ENCODE measurements around the gene TMEM50B.
"Not testable (repeated sequence)": the region's sequence is repeated elsewhere in the genome, so short reads cannot be mapped to it uniquely, and the experiment has no call there.

Gene TMEM50B

DNA sequence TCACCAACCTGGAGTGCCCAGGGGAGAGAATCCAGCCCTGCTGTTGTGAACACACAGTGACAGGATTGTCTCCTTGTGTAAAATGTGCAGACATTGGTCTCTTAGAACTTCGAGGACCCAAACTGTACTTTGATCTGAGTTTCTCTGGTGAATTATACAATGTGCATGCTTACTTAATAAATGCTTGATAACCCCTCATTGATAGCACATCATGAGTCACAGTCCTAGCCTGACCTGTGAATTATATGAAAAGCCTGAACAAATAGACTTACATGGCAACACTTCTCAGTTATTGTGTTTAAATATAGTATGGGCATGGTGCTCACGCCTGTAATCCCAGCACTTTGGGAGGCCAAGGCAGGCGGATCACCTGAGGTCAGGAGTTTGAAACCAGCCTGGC lies 53.9 kb downstream of the TMEM50B start:
- DNase-seq, result no peak

DNA sequence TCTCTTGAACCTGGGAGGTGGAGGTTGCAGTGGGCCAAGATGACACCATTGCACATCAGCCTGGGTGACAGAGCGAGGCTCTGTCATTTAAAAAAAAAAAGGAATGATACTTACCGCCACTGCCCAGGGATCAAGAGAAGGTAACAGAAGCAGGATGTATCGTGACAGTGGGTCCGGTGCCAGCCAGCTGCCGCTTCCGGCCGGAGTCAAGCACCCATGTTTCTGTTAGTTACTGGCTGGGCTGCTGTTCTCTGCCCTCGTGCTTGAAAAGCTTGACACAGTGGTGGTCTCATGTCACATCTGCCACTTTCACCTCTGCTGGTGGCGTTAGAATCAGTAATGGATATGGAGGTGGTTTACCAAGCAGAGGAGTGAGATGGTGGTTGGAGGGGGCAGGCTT lies 55.6 kb downstream of the TMEM50B start:
- no peak for DNase-seq

DNA sequence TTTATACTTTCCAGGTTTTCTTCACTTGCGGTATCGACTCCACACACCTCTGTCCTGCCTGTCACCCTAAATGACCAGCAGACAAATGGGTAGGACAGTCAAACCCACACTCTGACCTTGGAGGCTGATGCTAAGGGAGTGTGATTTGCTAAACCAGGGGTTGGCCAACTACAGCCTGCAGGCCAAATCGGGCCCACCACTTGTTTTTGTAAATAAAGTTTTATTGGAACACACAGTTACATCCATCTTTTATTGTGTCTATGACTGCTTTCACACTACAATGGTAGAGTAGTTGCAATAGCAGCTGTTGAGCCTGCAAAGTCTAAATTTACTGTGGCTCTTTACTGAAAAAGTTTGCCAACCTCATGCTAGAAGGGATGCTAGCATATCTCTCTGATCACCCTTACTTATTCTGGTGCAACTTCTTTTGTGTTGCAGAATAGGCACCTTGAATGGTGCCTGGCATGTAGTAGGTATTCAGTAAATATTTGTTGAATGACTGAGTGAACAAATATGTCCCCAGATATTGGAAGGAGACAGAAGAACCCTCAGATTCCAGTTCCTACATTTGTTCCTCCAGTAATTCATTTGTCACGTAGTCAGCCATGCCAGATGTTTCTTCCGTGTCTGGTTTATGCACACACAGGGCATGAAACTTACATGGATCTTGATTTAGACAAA lies 57.9 kb downstream of the TMEM50B start:
- DNase-seq, result no peak

DNA sequence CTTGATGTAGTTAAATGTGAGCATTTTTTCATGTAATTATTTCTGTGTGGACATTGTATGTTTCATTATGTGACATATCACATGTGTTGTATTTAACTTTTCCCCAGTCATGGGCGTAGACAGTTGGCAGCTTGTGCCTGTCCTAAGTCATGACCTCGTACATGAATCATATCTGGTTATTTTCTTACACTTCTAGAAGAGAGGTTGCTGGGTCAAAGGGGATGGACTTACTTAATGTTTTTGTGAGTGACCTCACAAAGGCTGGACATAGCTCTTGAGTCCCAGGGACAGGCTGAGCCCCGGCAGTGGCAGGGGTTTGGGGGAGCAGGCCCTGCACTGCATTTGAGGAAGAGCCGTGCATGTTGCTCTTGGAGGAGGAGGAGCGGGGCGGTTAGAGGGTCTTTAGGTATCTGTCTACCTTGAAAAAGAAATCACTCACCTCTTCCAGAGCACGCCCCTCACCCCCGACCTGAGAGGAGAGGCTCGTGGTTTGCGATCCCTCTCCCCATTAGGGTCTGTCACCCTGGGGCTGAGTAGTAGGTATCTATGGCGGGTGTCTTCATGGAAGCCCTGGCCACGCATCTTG lies 60.1 kb downstream of the TMEM50B start:
- DNase-seq, result no peak

DNA sequence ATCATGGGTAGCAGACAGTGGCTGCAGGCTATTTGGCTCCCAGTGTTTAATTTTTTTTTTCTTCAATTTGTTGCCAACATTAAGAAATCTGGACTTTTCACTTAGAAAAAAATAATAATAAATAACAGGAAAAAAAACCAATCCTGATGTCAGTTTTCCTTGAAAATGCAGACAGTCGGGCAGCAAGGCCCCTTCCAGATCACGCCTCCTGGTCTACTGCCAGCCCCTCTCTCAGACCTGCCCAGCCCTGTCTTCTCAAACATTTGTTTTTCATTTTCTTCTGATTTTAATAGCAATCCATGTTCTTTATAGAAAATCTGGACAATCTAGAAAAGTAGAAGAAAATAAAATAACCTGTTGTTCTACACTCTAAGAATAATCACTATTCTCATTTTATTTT lies 61.1 kb downstream of the TMEM50B start:
- no peak for DNase-seq

DNA sequence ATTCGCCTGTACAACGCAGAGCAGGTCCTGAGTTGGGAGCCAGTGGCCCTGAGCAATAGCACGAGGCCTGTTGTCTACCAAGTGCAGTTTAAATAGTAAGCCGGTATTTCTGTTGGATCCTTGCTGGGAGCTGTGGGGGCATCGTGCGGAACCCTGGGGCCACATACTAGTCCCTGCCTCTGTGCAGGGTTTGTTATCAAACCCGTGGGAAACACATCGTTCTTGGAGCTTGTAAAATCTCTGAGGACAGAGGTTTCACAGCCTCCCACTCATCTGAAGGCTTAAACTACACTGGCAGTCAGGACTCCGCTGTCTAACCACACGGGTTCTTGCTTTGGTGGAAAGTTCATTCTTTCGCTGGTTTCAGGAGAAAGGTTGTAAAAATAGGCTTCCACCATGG lies 64.8 kb downstream of the TMEM50B start:
- no peak for DNase-seq

DNA sequence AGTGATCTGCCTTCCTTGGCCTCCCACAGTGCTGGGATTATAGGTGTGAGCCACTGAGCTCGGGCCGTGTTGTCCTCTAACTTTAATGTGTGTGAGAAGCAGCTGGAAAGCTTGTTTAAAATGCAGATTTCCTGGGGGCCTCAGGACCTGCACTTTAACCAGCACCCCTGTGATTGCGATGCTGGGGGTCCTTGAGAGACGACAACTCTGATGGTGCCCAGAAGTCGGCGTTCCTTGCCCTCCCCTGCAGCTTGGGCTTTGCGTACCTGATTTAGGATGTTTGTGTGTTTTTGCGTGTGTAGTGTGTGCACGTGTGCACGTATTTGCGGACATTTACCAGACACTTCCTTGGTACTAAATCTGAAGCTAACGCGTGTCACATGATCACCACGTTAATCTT lies 65.7 kb downstream of the TMEM50B start:
- no peak for DNase-seq

DNA sequence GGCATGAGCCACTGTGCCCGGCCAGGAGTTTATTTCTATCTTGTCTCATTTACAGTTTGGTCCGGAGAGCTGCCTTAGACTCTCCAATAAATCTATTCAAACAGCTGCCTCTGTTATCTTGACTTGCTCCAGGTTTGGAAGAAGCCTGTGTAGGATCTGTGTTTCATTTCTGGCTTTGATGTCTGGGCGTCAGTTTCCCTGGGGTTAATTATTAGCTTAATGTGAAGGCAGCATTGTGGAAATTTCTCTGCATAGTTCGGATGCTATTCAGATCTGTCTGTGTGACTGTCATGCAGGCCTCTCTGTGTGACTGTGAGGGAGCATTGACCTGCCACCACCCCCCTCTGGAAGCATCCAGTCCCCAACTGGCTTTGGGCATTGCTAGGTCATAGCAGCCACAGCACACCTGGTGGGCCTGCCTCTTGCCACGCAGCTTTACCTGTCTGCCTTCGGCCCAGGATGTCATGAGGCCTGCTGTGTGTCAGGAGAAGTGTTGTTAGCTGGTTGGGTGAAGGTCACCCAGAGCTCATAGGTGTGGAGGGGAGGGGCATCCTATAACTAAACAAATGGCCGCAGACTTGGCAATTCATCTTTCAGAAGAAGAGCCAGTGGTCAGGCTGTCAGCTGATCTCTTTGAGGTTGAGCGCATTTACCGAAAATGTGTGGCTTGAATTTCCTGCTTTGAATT lies 66.8 kb downstream of the TMEM50B start:
- no peak for DNase-seq

DNA sequence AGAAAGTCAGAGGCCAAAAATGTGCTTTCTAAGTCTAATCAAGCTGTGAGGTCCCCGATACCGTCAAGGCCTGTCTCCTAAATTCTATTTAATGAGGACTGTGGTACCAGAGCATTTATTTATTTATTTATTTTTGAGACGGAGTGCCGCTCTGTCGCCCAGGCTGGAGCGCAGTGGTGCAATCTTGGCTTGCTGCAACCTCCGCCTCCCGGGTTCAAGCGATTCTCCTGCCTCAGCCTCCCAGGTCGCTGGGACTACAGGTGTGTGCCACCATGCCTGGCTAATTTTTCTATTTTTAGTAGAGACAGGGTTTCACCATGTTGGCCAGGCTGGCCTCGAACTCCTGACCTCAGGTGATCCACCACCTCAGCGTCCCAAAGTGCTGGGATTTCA lies 67.3 kb downstream of the TMEM50B start:
- DNase-seq, result not testable (repeated sequence)

DNA sequence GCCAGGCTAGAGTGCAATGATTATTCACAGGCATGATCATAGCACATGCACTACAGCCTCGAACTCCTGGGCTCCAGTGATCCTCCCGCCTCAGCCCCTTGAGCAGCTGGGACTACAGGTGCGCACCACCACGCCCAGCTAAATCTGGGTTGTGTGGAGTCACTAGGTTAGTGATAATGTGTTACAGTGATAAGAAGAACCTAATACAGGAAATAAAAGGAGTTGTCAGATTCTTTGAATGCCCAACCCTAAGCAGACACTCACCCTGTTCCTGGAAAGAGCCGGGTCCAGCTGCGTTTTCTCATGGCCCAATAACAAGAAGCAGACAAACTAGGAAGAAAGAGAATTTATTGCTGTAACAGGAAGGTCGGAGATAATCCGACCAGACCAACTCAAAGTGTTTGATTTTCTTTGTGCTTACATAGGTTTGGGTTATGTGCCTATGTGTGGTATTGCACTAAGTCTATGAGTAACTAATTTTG lies 67.8 kb downstream of the TMEM50B start:
- no peak for DNase-seq

DNA sequence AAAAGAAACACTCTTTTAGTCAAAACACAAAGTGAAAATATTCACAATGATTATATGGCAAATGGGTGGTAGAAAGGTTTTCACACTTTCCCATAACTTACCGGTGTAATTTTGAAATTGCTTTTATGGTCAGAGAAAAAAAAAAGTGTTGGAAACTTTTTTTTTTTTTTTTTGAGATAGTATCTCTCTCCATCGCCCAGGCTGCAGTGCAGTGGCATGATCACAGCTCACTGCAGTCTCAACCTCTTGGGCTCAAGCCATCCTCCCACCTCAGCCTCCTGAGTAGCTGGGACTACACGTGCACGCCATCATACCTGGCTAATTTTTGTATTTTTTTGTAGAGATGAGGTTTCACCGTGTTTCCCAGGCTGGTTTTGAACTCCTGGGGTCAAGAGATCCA lies 73.3 kb downstream of the TMEM50B start:
- no peak for DNase-seq

DNA sequence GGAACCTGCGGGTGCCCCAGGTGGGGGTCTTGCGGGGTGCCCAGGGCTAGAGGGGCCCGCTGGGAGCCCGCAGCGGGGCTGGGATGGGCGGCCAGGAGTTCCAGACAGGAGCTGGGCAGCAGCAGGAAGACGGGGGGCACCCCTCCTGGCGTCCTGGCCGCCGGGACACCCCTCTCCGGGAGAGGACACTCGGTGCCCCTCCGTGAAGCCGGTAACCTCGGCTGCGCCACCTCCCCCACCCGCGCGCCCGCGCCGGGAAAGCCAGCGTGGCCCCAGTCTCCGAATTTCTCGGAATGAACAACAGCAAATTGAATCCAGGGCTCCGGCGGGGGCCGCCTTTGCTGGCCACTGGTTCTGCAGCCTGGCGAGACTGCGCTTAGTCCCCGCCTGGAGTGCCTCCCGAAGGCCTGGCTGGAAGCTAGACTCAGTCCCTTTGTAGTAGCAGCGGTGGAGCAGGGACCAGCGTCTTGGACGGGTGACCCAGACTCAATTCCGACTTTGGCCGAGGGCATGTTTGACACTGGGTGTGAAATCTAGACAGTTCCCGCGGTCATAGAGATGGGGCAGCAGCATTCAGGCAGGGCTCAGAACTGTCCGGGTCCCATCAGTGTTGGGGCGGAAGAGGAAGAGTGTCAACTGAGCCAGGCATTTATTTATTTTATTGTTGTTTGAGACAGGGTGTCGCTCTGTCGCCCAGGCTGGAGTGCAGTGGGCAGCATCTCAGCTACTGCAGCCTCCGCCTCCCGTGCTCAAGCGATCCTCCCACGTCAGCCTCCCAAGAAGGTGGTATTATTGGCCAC lies 75.8 kb downstream of the TMEM50B start:
- DNase-seq, result no peak

DNA sequence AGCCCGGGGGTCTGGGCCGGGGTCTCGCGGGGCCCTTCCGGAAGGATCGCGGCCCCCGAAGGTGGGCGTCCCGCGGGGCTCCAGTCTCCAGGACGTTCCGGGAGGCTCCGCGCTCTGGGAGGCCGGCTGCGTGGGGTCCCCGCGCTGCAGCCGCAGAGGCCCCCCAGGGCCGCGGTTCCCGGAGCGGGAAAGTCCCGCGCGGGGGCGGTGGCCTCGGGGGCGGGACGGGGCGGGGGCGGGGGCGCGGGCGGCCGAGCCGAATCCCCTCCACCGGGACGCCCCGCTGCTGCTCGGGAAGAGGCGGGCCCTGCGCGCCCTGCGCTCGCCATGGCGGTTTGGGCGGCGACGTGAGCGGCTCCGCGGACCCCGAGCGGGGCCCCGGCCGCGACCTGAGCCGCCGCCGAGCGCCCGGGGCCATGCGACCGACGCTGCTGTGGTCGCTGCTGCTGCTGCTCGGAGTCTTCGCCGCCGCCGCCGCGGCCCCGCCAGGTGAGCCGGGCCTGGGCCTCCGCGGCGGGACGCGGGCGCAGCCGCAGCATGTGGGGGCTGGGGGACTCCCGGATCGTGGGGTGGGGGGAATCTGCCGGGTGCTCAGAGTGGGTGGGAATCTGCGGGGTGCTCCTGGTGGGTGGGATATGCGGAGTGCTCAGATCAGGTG lies 76.5 kb downstream of the TMEM50B start, which contains the start of gene IFNGR2:
TSS of gene IFNGR2 (plus strand) at position 286 of the 658 bp plus-strand sequence. CDS start at position 417, 131 bp downstream.
- peak; percentile 57 for DNase-seq

DNA sequence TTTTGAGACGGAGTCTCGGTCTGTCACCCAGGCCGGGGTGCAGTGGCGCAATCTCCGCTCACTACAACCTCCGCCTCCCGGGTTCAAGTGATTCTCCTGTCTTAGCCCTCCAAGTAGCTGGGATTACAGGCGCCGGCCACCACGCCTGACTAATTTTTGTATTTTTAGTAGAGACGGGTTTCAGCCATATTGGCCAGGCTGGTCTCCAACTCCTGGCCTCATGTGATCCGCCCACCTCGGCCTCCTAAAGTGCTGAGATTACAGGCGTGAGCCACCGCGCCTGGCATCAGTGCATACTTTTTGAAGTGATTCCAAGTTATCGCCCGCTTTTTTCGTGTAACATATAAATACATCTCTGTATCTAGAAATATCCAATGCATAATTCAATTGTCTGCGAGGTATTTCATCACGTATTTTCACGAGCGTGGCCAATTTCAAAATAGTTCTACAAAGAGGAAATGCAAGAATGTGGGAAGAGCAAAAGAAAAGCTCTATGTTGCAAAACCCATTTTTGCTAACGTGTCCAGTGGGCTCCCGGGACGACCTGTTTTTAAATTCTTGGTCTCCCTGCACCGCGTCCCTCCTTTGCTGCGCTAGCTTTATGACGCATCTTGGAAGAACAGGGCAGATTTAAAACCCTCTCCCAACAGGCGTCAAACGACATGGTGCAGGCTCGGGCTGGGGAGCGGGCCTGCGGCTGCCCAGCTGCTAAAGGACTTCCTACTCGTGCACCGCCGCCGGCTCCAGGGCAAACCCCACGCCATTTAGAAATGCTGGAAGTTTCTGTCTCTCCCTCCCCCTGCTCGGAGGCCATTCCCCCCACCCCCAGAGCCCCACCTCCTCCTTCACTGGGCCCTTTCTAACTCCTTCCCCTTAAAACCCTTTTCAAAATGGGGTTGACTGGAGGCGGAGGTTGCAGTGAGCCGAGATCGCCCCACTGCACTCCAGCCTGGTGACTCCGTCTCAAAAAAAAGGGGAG lies 77.5 kb downstream of the TMEM50B start:
- DNase-seq, result peak; percentile 32

DNA sequence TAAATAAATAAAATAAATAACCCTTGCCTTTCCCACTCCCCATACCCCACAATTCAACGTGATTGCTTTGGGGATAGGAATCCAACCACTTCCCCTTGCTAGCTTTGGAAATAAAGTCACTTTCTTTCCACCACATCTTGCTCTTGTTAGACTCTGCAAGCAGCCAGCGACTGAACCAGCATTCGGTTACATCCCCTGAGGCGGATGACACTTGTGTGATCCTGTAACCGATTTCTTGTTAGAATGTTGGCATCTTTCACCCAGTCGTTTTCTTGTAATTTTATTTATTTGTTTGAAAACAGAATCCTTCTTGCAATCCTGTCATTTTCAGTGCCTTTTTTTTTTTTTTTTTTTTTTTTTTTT lies 78.2 kb downstream of the TMEM50B start:
- DNase-seq, result no peak
